Activated T-helper 1 cell treated with Interleukin-2 at 50 U/mL for 16 hours (primary cell): Measurements from ENCODE around the gene DNAJA2.
"Not testable (repeated sequence)": the region's sequence is repeated elsewhere in the genome, so short reads cannot be mapped to it uniquely, and the experiment has no call there.

Experiments
- DNase-seq: peaks from one replicate; pipeline ENCODE4 v3.0.0-alpha.2; 2020; ENCODE audit warnings: low read depth

Gene DNAJA2

GRCh38 chr16:46973207-46973995 is at the start of gene DNAJA2:
DNAJA2 (minus strand) TSS chr16:46973674; CDS start chr16:46973572, 102 bp downstream.
- peak; percentile 89 for DNase-seq

GRCh38 chr16:47019568-47019967 is 46.1 kb upstream of the DNAJA2 start:
- DNase-seq, result no peak

GRCh38 chr16:47018223-47018891 is 44.9 kb upstream of the DNAJA2 start:
- peak; percentile 7 for DNase-seq

GRCh38 chr16:47017636-47018035 is 44.2 kb upstream of the DNAJA2 start:
- DNase-seq, result no peak

- DNase-seq, result no peak
Observed at GRCh38 chr16:47016700-47017133, 43.2 kb upstream of the DNAJA2 start.

GRCh38 chr16:47013910-47014309 is 40.4 kb upstream of the DNAJA2 start:
- no peak for DNase-seq

GRCh38 chr16:47013172-47013571 is 39.7 kb upstream of the DNAJA2 start:
- no peak for DNase-seq

GRCh38 chr16:47010812-47011211 is 37.3 kb upstream of the DNAJA2 start:
- not testable (repeated sequence) for DNase-seq

- no peak for DNase-seq
Observed at GRCh38 chr16:47008612-47009011, 35.1 kb upstream of the DNAJA2 start.

- no peak for DNase-seq
Observed at GRCh38 chr16:47008174-47008573, 34.7 kb upstream of the DNAJA2 start.

- DNase-seq, result no peak
Observed at GRCh38 chr16:47004652-47005051, 31.2 kb upstream of the DNAJA2 start.

- not testable (repeated sequence) for DNase-seq
Observed at GRCh38 chr16:47000066-47000465, 26.6 kb upstream of the DNAJA2 start.

GRCh38 chr16:46997844-46998243 is 24.4 kb upstream of the DNAJA2 start:
- DNase-seq, result no peak

- no peak for DNase-seq
Observed at GRCh38 chr16:46996952-46997458, 23.5 kb upstream of the DNAJA2 start.

- no peak for DNase-seq
Observed at GRCh38 chr16:46996391-46996790, 22.9 kb upstream of the DNAJA2 start.

- DNase-seq, result no peak
Observed at GRCh38 chr16:46991729-46992704, 18.5 kb upstream of the DNAJA2 start.

- DNase-seq, result no peak
Observed at GRCh38 chr16:46986896-46987295, 13.4 kb upstream of the DNAJA2 start.

GRCh38 chr16:46986438-46986837 is 13.0 kb upstream of the DNAJA2 start:
- DNase-seq, result no peak

GRCh38 chr16:46982335-46982734 is 8.9 kb upstream of the DNAJA2 start:
- no peak for DNase-seq

GRCh38 chr16:46980926-46981325 is 7.5 kb upstream of the DNAJA2 start:
- no peak for DNase-seq

GRCh38 chr16:46976550-46976949 is 3.1 kb upstream of the DNAJA2 start:
- no peak for DNase-seq

GRCh38 chr16:46975908-46976470 is 2.5 kb upstream of the DNAJA2 start:
- DNase-seq, result no peak
